ENCODE measurements around the gene ARHGAP22.

GRCh38 chr10:48555310-48556042 lies 49.4 kb downstream of the ARHGAP22 start:
- TF ChIP-seq CTCF (IDR thresholded peaks at IDR 0.05; ENCODE audit: insufficient read depth, low read depth, low read length) (no peak), EZH2 (IDR thresholded peaks at IDR 0.05; ENCODE audit: insufficient read depth, low read length) (no peak)

Measured in astrocyte (in vitro differentiated cells and primary cell).